Smooth muscle cell (in vitro differentiated cells): ENCODE data around the gene GIT2. TPM values are rescaled to one million over a fixed set of nuclear protein-coding genes. Genes with fewer than 3 reads are reported as not detected.

Experiments
- DNase-seq: peaks from one replicate; lab custom pipeline; 2025; ENCODE audit not compliant: unreplicated experiment; lab: John Stamatoyannopoulos, UW
- H2AFZ ChIP-seq: fragments of 200-600 bp; sonication (generic); 2 replicates; pipeline ENCODE4 v1.6.0; 2016; ENCODE audit warnings: antibody characterized with exemption, low read depth, mild to moderate bottlenecking
- H3F3A ChIP-seq: fragments of 200-600 bp; sonication (generic); 2 replicates; pipeline ENCODE4 v1.6.0; 2017; ENCODE audit warnings: antibody characterized with exemption, low read depth
- H3K27ac ChIP-seq: fragments of 200-600 bp; sonication (generic); 2 replicates; pipeline ENCODE4 v1.5.1; 2016; ENCODE audit warnings: low read depth, mild to moderate bottlenecking
- H3K27me3 ChIP-seq: fragments of 200-600 bp; sonication (generic); 2 replicates; pipeline ENCODE4 v1.6.1; 2016; ENCODE audit warnings: low read depth, mild to moderate bottlenecking
- H3K36me3 ChIP-seq: fragments of 200-600 bp; sonication (generic); 2 replicates; pipeline ENCODE4 v1.5.1; 2016; ENCODE audit warnings: low read depth
- H3K4me1 ChIP-seq: fragments of 200-600 bp; sonication (generic); 2 replicates; pipeline ENCODE4 v1.5.1; 2016; ENCODE audit warnings: low read depth
- H3K4me2 ChIP-seq: fragments of 200-600 bp; sonication (generic); 2 replicates; pipeline ENCODE4 v1.6.0; 2016; ENCODE audit warnings: mild to moderate bottlenecking
- H3K4me3 ChIP-seq: fragments of 200-600 bp; sonication (generic); 2 replicates; pipeline ENCODE4 v1.5.1; 2016; ENCODE audit warnings: mild to moderate bottlenecking
- H3K79me2 ChIP-seq: fragments of 200-600 bp; sonication (generic); 2 replicates; pipeline ENCODE4 v1.6.0; 2016; ENCODE audit warnings: low read depth, mild to moderate bottlenecking
- H3K9ac ChIP-seq: fragments of 200-600 bp; sonication (generic); 2 replicates; pipeline ENCODE4 v1.6.0; 2016; ENCODE audit warnings: low read depth
- H3K9me3 ChIP-seq: fragments of 200-600 bp; sonication (generic); replicated peaks from 2 replicates; pipeline ENCODE4 v1.5.1; 2016; ENCODE audit warnings: low read depth
- H4K20me1 ChIP-seq: fragments of 200-600 bp; sonication (generic); 2 replicates; pipeline ENCODE4 v1.6.0; 2016; ENCODE audit warnings: low read depth
- CTCF ChIP-seq: fragments of 200-600 bp; sonication (generic); IDR thresholded peaks from 2 replicates; pipeline ENCODE4 v1.5.1; 2017; ENCODE audit warnings: borderline replicate concordance, mild to moderate bottlenecking, antibody characterized with exemption; ENCODE audit not compliant: insufficient read depth, poor library complexity, severe bottlenecking
- WGBS: methylation state at CpG from one replicate; pipeline ENCODE4 v1.1.7; 2016; ENCODE audit warnings: low lambda C conversion rate; 5-methylcytosine and 5-hydroxymethylcytosine counted together
- polyA plus RNA-seq: library from polyadenylated mRNA; unstranded; fragments of >200 nt; fragmentation: Nextera tagmentation; extraction: Ambion mirVana; gene quantifications from 2 replicates; pipeline ENCODE4 v1.2.1, GENCODE V29; 2016
- total RNA-seq: library from RNA; depleted of rRNA; stranded (reverse); fragments of >200 nt; gene quantifications from 2 replicates; pipeline ENCODE4 v1.2.3, GENCODE V29; 2014

GIT2 gene
- total and polyA plus RNA-seq, 2 experiments from 2014 or later: 20.3 to 27.3 TPM

- peaks cover 54% of the 10 kb centered on the region for H3K36me3 ChIP-seq
- DNase-seq: no peak
- no peaks in the 10 kb centered on the region for H3K9me3 ChIP-seq
- 97% methylated on average over 5 of the region's 5 CpGs for WGBS
- no peaks in the 10 kb centered on the region for H3K4me1 ChIP-seq
- H3K4me3 ChIP-seq: no peak overlapping the region
- no peaks in the 10 kb centered on the region for H3K79me2 ChIP-seq
- no peak for TF ChIP-seq CTCF
- H3K9ac ChIP-seq: no peak overlapping the region
- H3K27me3 ChIP-seq: no peaks in the 10 kb centered on the region
- no peak overlapping the region for H2AFZ ChIP-seq
- no peak overlapping the region for H3K4me2 ChIP-seq
- no peaks in the 10 kb centered on the region for H4K20me1 ChIP-seq
- H3K27ac ChIP-seq: no peak overlapping the region
- no peaks in the 10 kb centered on the region for H3F3A ChIP-seq
Observed at GRCh38 chr12:109981311-109981710, 14.9 kb downstream of the GIT2 start.

GRCh38 chr12:109972821-109973220, 23.3 kb downstream of the GIT2 start:
- no peak overlapping the region for H3K4me3 ChIP-seq
- H3K9me3 ChIP-seq: peaks cover 2% of the 10 kb centered on the region
- DNase-seq: no peak
- no peak overlapping the region for H2AFZ ChIP-seq
- H3K27ac ChIP-seq: no peak overlapping the region
- H3K4me1 ChIP-seq: no peaks in the 10 kb centered on the region
- H3K4me2 ChIP-seq: no peak overlapping the region
- H3F3A ChIP-seq: no peaks in the 10 kb centered on the region
- H3K36me3 ChIP-seq: peaks cover 33% of the 10 kb centered on the region
- H3K9ac ChIP-seq: no peak overlapping the region
- no peak for TF ChIP-seq CTCF
- no peaks in the 10 kb centered on the region for H3K27me3 ChIP-seq
- no peaks in the 10 kb centered on the region for H4K20me1 ChIP-seq
- 98% methylated on average over 4 of the region's 4 CpGs for WGBS
- no peaks in the 10 kb centered on the region for H3K79me2 ChIP-seq

- no peak overlapping the region for H2AFZ ChIP-seq
- no peaks in the 10 kb centered on the region for H3K9me3 ChIP-seq
- no peak overlapping the region for H3K4me2 ChIP-seq
- peaks cover 5% of the 10 kb centered on the region for H3K36me3 ChIP-seq
- no peak overlapping the region for H3K27ac ChIP-seq
- no peaks in the 10 kb centered on the region for H4K20me1 ChIP-seq
- no peaks in the 10 kb centered on the region for H3K27me3 ChIP-seq
- H3K9ac ChIP-seq: no peak overlapping the region
- H3K4me3 ChIP-seq: no peak overlapping the region
- H3F3A ChIP-seq: no peaks in the 10 kb centered on the region
- no peak for TF ChIP-seq CTCF
- no peaks in the 10 kb centered on the region for H3K79me2 ChIP-seq
- no peak for DNase-seq
- H3K4me1 ChIP-seq: no peaks in the 10 kb centered on the region
- WGBS: 90% methylated on average over 8 of the region's 8 CpGs
Observed at GRCh38 chr12:109968801-109969200, 27.4 kb downstream of the GIT2 start.

GRCh38 chr12:109968032-109968420, 28.1 kb downstream of the GIT2 start:
- H3K4me3 ChIP-seq: no peak overlapping the region
- no peak overlapping the region for H3K27ac ChIP-seq
- peaks cover 5% of the 10 kb centered on the region for H3K36me3 ChIP-seq
- WGBS: 100% methylated on average over 2 of the region's 2 CpGs
- no peak overlapping the region for H3K4me2 ChIP-seq
- no peak for DNase-seq
- H3F3A ChIP-seq: no peaks in the 10 kb centered on the region
- no peaks in the 10 kb centered on the region for H3K9me3 ChIP-seq
- TF ChIP-seq CTCF: no peak
- no peaks in the 10 kb centered on the region for H3K27me3 ChIP-seq
- no peak overlapping the region for H2AFZ ChIP-seq
- H3K79me2 ChIP-seq: no peaks in the 10 kb centered on the region
- no peak overlapping the region for H3K9ac ChIP-seq
- no peaks in the 10 kb centered on the region for H3K4me1 ChIP-seq
- H4K20me1 ChIP-seq: no peaks in the 10 kb centered on the region
